Peyer's patch (tissue), 4 donors: ENCODE measurements around the gene ASCL5. TPM values are rescaled to one million over a fixed set of nuclear protein-coding genes. Genes with fewer than 3 reads are reported as not detected.

Experiments used
- DNase-seq, 3 donors: peaks; one replicate each; pipeline ENCODE4 v3.0.0-alpha.2; 2017 to 2019
- H3K27ac ChIP-seq, 4 donors: fragments of 200-600 bp; sonication (generic); one replicate each; pipeline ENCODE4 v1.5.1; 2016 to 2019
- H3K27me3 ChIP-seq, 2 donors: fragments of 200-600 bp; sonication (generic); one replicate each; pipeline ENCODE4 v1.5.1; 2019
- H3K36me3 ChIP-seq, 3 donors: fragments of 200-600 bp; sonication (generic); one replicate each; pipeline ENCODE4 v1.5.1; 2016 to 2019
- H3K4me1 ChIP-seq, 4 donors: fragments of 200-600 bp; sonication (generic); one replicate each; pipeline ENCODE4 v1.5.1; 2016 to 2019
- H3K4me3 ChIP-seq, 4 donors: fragments of 200-600 bp; sonication (generic); 1 replicate in 3 of 4; 2 replicates in 1 of 4; pipeline ENCODE4 v1.5.1; 2016 to 2019; ENCODE audit warnings: mild to moderate bottlenecking in 1 of 4
- H3K9me3 ChIP-seq, 4 donors: fragments of 200-600 bp; sonication (generic); one replicate each; pipeline ENCODE4 v1.5.1; 2016 to 2019; ENCODE audit warnings: mild to moderate bottlenecking in 1 of 4
- POLR2A ChIP-seq, 2 donors: fragments of 450-650 bp; IDR thresholded peaks; one replicate each; pipeline ENCODE4 v1.5.1; 2017; ENCODE audit warnings: antibody characterized with exemption in 2 of 2, mild to moderate bottlenecking in 2 of 2, moderate library complexity in 2 of 2
- total RNA-seq, 4 donors: library from RNA; depleted of rRNA; stranded (reverse); fragments of >200 nt; gene quantifications; one replicate each; pipeline ENCODE4 v1.1.0, GENCODE V29; 2016
- TF ChIP-seq, protein P1 (sequence below), 6 experiments: fragments of 450-650 bp in 4 of 6; fragments of 200-600 bp in 2 of 6; sonication (generic) in 1 of 6; IDR thresholded peaks; one replicate each; pipeline ENCODE4 v1.5.1; 2017 to 2019; ENCODE audit warnings: antibody characterized with exemption in 6 of 6, mild to moderate bottlenecking in 3 of 6, moderate library complexity in 1 of 6

ASCL5 gene
- total RNA-seq, 4 donors from 2014 or later: not detected

DNA sequence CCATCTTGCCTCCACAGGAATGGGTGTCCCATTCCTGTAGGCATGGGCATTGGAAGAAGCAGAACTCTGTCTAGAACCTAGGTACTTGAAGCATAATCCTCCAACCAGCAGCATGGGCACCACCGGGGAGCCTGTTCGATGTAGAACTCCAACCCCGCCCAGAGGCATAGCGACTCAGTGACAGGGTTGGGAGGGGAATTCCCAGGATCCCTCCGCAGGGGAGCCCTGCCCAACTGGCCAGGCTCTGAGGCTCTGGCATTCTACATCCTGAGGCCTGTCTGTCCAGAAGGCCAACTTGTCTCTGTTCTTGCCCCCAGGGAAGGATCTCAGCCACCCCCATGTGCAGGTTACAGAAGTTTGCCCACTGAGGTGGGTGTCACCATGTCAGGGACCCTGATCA lies 53.0 kb downstream of the ASCL5 start:
- TF ChIP-seq POLR2A (IDR thresholded peaks at IDR 0.05): no peak
- TF ChIP-seq, protein P1, sequence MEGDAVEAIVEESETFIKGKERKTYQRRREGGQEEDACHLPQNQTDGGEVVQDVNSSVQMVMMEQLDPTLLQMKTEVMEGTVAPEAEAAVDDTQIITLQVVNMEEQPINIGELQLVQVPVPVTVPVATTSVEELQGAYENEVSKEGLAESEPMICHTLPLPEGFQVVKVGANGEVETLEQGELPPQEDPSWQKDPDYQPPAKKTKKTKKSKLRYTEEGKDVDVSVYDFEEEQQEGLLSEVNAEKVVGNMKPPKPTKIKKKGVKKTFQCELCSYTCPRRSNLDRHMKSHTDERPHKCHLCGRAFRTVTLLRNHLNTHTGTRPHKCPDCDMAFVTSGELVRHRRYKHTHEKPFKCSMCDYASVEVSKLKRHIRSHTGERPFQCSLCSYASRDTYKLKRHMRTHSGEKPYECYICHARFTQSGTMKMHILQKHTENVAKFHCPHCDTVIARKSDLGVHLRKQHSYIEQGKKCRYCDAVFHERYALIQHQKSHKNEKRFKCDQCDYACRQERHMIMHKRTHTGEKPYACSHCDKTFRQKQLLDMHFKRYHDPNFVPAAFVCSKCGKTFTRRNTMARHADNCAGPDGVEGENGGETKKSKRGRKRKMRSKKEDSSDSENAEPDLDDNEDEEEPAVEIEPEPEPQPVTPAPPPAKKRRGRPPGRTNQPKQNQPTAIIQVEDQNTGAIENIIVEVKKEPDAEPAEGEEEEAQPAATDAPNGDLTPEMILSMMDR (IDR thresholded peaks at IDR 0.05): no peak
- Histone ChIP-seq H3K4me1 (no peaks in the 10 kb centered on the region), H3K27me3 (no peaks in the 10 kb centered on the region), H3K27ac (no peak overlapping the region), H3K36me3 (no peaks in the 10 kb centered on the region), H3K4me3 (no peak overlapping the region), H3K9me3 (no peaks in the 10 kb centered on the region)
- DNase-seq: no peak

DNA sequence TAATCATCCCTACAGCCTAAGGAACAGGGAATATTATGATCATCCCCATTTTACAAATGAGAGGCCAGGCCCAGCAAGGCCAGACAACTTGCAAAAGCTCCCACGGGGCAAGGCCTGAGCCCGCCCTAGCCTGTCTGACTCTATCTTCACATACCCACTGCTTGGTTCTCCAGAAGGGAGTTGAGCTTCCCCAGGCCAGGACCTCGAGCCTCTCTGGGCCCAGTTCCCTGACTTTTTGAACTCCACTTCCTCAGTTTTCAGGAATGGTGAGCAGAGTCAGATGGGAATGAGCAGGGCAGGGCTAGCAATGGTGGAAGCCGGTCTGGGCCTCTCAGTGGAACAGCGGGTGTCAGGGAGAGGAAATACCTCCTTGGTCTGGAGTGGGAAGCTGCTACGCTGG lies 54.1 kb downstream of the ASCL5 start:
- Histone ChIP-seq H3K36me3 (no peaks in the 10 kb centered on the region), H3K4me1 (no peaks in the 10 kb centered on the region), H3K27ac (no peak overlapping the region), H3K4me3 (no peak overlapping the region), H3K27me3 (no peaks in the 10 kb centered on the region), H3K9me3 (no peaks in the 10 kb centered on the region)
- no peak for DNase-seq
- no peak for TF ChIP-seq POLR2A (IDR thresholded peaks at IDR 0.05)
- TF ChIP-seq, protein P1 (IDR thresholded peaks at IDR 0.05): no peak

- TF ChIP-seq POLR2A (IDR thresholded peaks at IDR 0.05): no peak
- TF ChIP-seq, protein P1 (IDR thresholded peaks at IDR 0.05): no peak
- H3K36me3 ChIP-seq: no peaks in the 10 kb centered on the region
Observed at GRCh38 chr1:201072149-201072548, 54.8 kb downstream of the ASCL5 start.

DNA sequence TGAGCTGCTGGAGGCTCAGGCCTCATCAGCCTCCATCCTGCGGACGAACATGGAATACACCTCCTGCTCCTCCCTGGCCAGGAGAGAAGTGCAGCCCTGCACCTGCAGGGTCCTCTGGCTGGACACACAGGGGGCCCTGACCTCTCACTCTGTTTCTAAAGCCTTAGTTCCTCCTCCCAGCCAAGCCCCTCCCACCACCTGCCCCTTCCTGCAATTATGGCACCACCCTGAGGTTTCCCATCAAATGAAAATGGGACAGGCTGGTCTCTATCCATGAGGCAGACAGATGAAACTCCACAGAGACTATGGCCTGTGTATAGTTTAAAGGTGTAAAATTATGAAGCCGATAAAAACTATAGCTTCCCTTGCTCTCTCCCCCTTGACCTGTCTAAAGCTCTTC lies 57.3 kb downstream of the ASCL5 start:
- TF ChIP-seq, protein P1 (IDR thresholded peaks at IDR 0.05): no peak
- TF ChIP-seq POLR2A (IDR thresholded peaks at IDR 0.05): no peak
- no peaks in the 10 kb centered on the region for H3K4me1 ChIP-seq
- no peak for DNase-seq
- H3K36me3 ChIP-seq: no peaks in the 10 kb centered on the region
- no peaks in the 10 kb centered on the region for H3K9me3 ChIP-seq
- no peak overlapping the region for H3K27ac ChIP-seq
- no peak overlapping the region for H3K4me3 ChIP-seq
- no peaks in the 10 kb centered on the region for H3K27me3 ChIP-seq

More at GRCh38 chr1:201072149-201072548, 54.8 kb downstream of the ASCL5 start:
- H3K9me3 ChIP-seq: no peaks in the 10 kb centered on the region
- H3K27me3 ChIP-seq: no peaks in the 10 kb centered on the region
- H3K4me1 ChIP-seq: no peaks in the 10 kb centered on the region
- no peak overlapping the region for H3K4me3 ChIP-seq
- no peak for DNase-seq
- no peak overlapping the region for H3K27ac ChIP-seq

DNA sequence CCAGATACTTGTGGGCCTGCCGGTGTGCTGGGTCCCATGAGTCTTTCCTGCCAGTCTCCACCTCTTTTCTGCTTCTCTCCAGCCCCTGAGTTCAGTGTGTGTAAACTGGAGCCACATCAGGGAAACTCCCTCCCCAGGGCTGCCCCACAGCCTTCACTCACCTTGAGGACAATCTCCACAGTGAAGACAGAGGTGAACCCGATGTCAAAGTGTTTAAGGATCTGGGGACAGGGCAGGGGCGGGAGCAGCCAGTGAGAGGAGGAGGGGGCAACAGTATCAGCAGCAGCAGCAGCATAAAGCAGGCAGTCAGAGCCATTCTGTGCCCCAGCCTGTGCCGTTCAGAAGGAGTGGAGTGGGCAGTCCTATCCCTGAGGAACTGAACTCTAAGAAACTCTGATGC lies 58.0 kb downstream of the ASCL5 start:
- DNase-seq: no peak
- no peak overlapping the region for H3K4me3 ChIP-seq
- no peaks in the 10 kb centered on the region for H3K36me3 ChIP-seq
- no peak overlapping the region for H3K27ac ChIP-seq
- TF ChIP-seq POLR2A (IDR thresholded peaks at IDR 0.05): no peak
- TF ChIP-seq, protein P1 (IDR thresholded peaks at IDR 0.05): no peak
- H3K27me3 ChIP-seq: no peaks in the 10 kb centered on the region
- no peaks in the 10 kb centered on the region for H3K4me1 ChIP-seq
- no peaks in the 10 kb centered on the region for H3K9me3 ChIP-seq

DNA sequence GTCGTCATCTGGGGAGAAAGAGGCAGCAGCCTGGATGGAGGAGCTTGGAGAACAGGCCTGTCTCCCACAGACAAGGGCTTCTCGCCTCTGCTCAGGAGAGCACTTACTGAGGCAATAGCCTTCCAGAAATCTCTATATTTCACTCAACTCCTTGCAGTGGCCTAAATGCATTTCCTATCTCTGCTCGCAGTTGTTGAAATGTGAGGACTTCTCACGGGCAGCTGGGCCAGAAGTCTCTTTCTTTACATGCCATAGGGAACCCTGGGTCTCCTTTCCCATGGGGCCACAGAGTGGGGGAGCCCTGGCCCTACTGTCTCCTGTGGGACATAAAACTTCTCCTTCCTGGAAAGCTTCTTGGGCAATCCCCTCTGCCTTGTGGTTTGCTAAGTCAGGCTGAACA lies 60.0 kb downstream of the ASCL5 start:
- no peaks in the 10 kb centered on the region for H3K4me1 ChIP-seq
- TF ChIP-seq, protein P1 (IDR thresholded peaks at IDR 0.05): no peak
- TF ChIP-seq POLR2A (IDR thresholded peaks at IDR 0.05): no peak

More for the DNA sequence above, 60.0 kb downstream of the ASCL5 start:
- Histone ChIP-seq H3K36me3 (no peaks in the 10 kb centered on the region), H3K4me3 (no peak overlapping the region), H3K9me3 (no peaks in the 10 kb centered on the region), H3K27me3 (no peaks in the 10 kb centered on the region), H3K27ac (no peak overlapping the region)
- DNase-seq: no peak
